C4-2B (cell line): ENCODE measurements around the gene STXBP4.

ENCODE experiments used
- CTCF ChIP-seq: fragments of 450-650 bp; conservative IDR thresholded peaks from 2 replicates; pipeline ENCODE4 v1.5.1; 2017; ENCODE audit warnings: mild to moderate bottlenecking
- ZFX ChIP-seq: fragments of 450-650 bp; IDR thresholded peaks from 2 replicates; pipeline ENCODE4 v1.6.1; 2017

GRCh38 chr17:54937018-54937417 lies 31.5 kb upstream of the STXBP4 start:
- TF ChIP-seq CTCF (no peak), ZFX (no peak)
